Astrocyte of the cerebellum (primary cell): ENCODE results near the gene EME1.

Source experiments
- DNase-seq: peaks from one replicate; pipeline ENCODE4 v3.0.0-alpha.2; 2011; ENCODE audit warnings: low read depth
- H3K4me3 ChIP-seq: 2 replicates; pipeline ENCODE4 v1.5.1; 2011; ENCODE audit warnings: mild to moderate bottlenecking, low read depth, low read length, moderate library complexity
- CTCF ChIP-seq: IDR thresholded peaks from 2 replicates; pipeline ENCODE4 v1.5.1; 2012; ENCODE audit warnings: low read length, low read depth, moderate library complexity, mild to moderate bottlenecking; ENCODE audit errors: missing control alignments
- in situ Hi-C: cut with HindIII; loops from 2 replicates; pipeline ENCODE4 v1.10.0; 2017; ENCODE audit warnings: low sequenced_read_pairs

The EME1 gene

GRCh38 chr17:50348522-50349242 is 24.3 kb upstream of the EME1 start:
- peak overlapping the region; percentile 3 for H3K4me3 ChIP-seq
- no peak for TF ChIP-seq CTCF
- DNase-seq, result no peak
- in situ Hi-C loops, result no loop called here

DNA sequence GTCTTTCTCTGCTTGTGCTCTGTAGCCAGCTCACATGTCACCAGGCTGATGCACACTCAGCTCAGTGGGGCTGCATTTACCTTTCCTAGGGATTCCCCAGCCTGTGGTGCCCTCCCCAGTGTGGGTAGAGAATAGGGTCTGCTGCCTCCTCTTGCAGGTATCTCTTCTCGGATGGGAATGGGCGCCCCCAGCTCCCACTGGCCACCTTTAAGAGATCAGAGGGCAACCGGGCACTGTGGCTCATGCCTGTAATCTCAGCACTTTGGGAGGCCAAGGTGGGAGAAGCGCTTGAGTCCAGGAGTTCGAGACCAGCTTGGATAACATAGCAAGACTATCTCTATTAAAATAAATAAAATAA is 23.8 kb upstream of the EME1 start:
- in situ Hi-C loops, result no loop called here
- no peak for DNase-seq
- no peak for TF ChIP-seq CTCF
- H3K4me3 ChIP-seq, result no peak overlapping the region

- no peak for DNase-seq
Observed at GRCh38 chr17:50350733-50351132, 22.3 kb upstream of the EME1 start.

GRCh38 chr17:50352072-50352692 is 20.8 kb upstream of the EME1 start:
- no peak for TF ChIP-seq CTCF
- no peak for DNase-seq
- no peak overlapping the region for H3K4me3 ChIP-seq
- in situ Hi-C loops, result no loop called here

More at GRCh38 chr17:50350733-50351132, 22.3 kb upstream of the EME1 start:
- H3K4me3 ChIP-seq, result no peak overlapping the region
- TF ChIP-seq CTCF, result no peak
- in situ Hi-C loops, result no loop called here

DNA sequence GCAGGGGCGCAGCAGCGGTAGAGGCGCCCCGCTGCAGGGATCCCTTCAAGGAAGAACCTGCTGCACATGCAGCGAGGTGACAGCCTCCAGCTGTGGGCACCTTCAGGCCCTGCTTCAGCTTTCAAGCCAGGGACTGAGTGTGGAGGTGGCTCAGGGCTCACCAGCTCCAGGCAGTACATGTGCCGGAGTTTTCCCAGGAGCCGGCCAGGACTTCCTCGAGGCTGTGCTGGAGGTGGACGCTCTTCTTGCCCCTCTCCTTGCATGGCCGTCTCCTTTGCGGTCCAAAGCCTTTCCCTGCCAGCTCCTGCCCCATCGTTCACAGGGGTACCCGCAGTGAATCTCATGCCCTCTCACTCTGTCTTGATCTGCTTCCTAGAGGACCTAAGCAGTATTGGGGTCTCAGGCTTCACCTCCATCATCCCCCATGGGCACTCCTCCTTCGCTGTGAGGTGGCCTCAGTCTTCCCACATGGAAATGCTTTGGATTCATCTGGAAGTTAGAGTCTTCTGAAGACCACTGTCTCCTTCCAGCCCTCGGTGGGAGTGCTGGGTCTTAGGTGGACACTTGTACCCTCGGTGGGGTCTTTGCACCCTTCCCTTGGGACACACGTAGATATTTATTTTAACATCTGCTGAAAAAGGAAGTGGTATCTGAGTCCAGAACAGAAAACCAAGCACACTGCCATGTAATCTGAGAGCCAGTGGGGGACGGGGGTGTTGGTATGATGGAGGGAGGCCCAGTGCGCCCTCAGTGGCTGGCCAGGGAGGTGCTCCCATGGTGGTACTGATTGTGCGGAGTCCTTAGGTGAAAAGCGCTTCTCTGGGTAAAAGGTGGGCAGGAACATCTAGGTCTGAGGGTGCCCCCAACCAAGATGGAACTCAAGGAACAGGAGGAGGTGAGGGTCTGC is 20.1 kb upstream of the EME1 start:
- in situ Hi-C loops, result no loop called here
- no peak for TF ChIP-seq CTCF
- no peak for DNase-seq
- H3K4me3 ChIP-seq, result no peak overlapping the region

DNA sequence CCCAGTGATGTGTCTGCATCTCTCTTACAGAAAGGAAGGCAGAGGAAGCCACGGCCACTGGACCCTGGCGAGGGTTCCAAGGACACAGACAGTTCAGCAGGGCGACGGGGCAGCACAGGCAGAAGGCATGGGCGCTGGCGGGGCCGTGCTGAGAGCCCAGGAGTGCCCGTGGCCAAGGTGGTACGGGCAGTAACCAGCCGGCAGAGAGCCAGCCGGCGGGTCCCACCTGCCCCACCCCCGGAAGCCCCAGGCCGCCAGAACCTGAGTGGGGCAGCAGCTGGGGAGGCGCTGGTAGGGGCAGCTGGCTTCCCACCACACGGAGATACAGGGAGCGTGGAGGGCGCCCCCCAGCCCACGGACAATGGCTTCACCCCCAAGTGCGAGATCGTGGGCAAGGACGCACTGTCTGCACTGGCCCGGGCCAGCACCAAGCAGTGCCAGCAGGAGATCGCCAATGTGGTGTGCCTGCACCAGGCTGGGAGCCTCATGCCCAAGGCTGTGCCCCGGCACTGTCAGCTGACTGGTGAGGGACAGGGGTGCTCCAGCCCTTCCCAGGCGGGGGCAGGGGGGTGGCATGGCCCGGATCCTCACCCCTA is 19.3 kb upstream of the EME1 start:
- DNase-seq, result no peak
- TF ChIP-seq CTCF, result no peak
- in situ Hi-C loops, result no loop called here
- H3K4me3 ChIP-seq, result no peak overlapping the region
